ENCODE data around the gene ARG2. TPM values are rescaled to one million over a fixed set of nuclear protein-coding genes. Genes with fewer than 3 reads are reported as not detected.

Gene ARG2
- polyA plus RNA-seq, 1 donor (not counting 4 experiments of a cell fraction or from before 2014, with no cell fraction given): 8.2 TPM

GRCh38 chr14:67638642-67639041 is 18.9 kb downstream of the ARG2 start:
- TF ChIP-seq CTCF (optimal IDR thresholded peaks at IDR 0.05 in 1 of 3, IDR thresholded peaks at IDR 0.05 in 1 of 3, conservative IDR thresholded peaks at IDR 0.05 in 1 of 3; ENCODE audit: extremely low read depth in 1 of 3, insufficient read depth in 2 of 3, low read length in 3 of 3) (no peak), EZH2 (IDR thresholded peaks at IDR 0.05; ENCODE audit: low read length) (no peak)
- H3K9me3 ChIP-seq (ENCODE audit: control insufficient read depth, low read depth, low read length): no peaks in the 10 kb centered on the region
- H3K9me1 ChIP-seq (ENCODE audit: control insufficient read depth, extremely low read depth, insufficient read depth, low read length): no peaks in the 10 kb centered on the region
- FAIRE-seq (no peak), DNase-seq (ENCODE audit: low read depth, low spot score) (no peak)
- no peak overlapping the region for H3K27ac ChIP-seq (ENCODE audit: control insufficient read depth, insufficient read depth, low read length)
- H3K36me3 ChIP-seq (ENCODE audit: control insufficient read depth in 2 of 2, extremely low read depth in 1 of 2, insufficient read depth in 2 of 2, low read length in 2 of 2): peaks cover 0 to 3% of the 10 kb centered on the region in 2 experiments
- H3K4me2 ChIP-seq (ENCODE audit: control insufficient read depth, extremely low read depth, insufficient read depth, low read depth, low read length): no peak overlapping the region
- no peak overlapping the region for H2AFZ ChIP-seq (ENCODE audit: control insufficient read depth, low read length)
- no peaks in the 10 kb centered on the region for H3K79me2 ChIP-seq (ENCODE audit: control insufficient read depth, insufficient read depth, low read length)
- H3K4me1 ChIP-seq (ENCODE audit: control insufficient read depth, extremely low read depth, insufficient read depth, low read length): peaks cover 9% of the 10 kb centered on the region
- H3K9ac ChIP-seq (ENCODE audit: control insufficient read depth, extremely low read depth, insufficient read depth, low read length): no peak overlapping the region
- dilution Hi-C loops (cut with MboI; ENCODE audit: extremely low pct_ligation_motif_present, low sequenced_read_pairs): no loop called here
- H3K27me3 ChIP-seq (ENCODE audit: control insufficient read depth, extremely low read depth, insufficient read depth, low read length): no peaks in the 10 kb centered on the region
- H3K4me3 ChIP-seq (ENCODE audit: control insufficient read depth in 2 of 3, extremely low read depth in 1 of 3, insufficient read depth in 2 of 3, low read depth in 1 of 3, low read length in 3 of 3): no peak overlapping the region
- H4K20me1 ChIP-seq (ENCODE audit: control insufficient read depth, extremely low read depth, insufficient read depth, low read length): no peaks in the 10 kb centered on the region

- FAIRE-seq (no peak), DNase-seq (ENCODE audit: low read depth, low spot score) (no peak)
- Histone ChIP-seq H3K27ac (ENCODE audit: control insufficient read depth, insufficient read depth, low read length) (no peak overlapping the region), H3K36me3 (ENCODE audit: control insufficient read depth in 2 of 2, extremely low read depth in 1 of 2, insufficient read depth in 2 of 2, low read length in 2 of 2) (peaks cover 2 to 11% of the 10 kb centered on the region in 2 experiments), H2AFZ (ENCODE audit: control insufficient read depth, low read length) (no peak overlapping the region), H3K9me1 (ENCODE audit: control insufficient read depth, extremely low read depth, insufficient read depth, low read length) (no peaks in the 10 kb centered on the region), H3K27me3 (ENCODE audit: control insufficient read depth, extremely low read depth, insufficient read depth, low read length) (no peaks in the 10 kb centered on the region), H3K9me3 (ENCODE audit: control insufficient read depth, low read depth, low read length) (no peaks in the 10 kb centered on the region), H3K4me3 (ENCODE audit: control insufficient read depth in 2 of 3, extremely low read depth in 1 of 3, insufficient read depth in 2 of 3, low read depth in 1 of 3, low read length in 3 of 3) (no peak overlapping the region), H3K9ac (ENCODE audit: control insufficient read depth, extremely low read depth, insufficient read depth, low read length) (no peak overlapping the region), H3K79me2 (ENCODE audit: control insufficient read depth, insufficient read depth, low read length) (no peaks in the 10 kb centered on the region), H3K4me2 (ENCODE audit: control insufficient read depth, extremely low read depth, insufficient read depth, low read depth, low read length) (no peak overlapping the region), H3K4me1 (ENCODE audit: control insufficient read depth, extremely low read depth, insufficient read depth, low read length) (peaks cover 2% of the 10 kb centered on the region), H4K20me1 (ENCODE audit: control insufficient read depth, extremely low read depth, insufficient read depth, low read length) (no peaks in the 10 kb centered on the region)
- dilution Hi-C loops (cut with MboI; ENCODE audit: extremely low pct_ligation_motif_present, low sequenced_read_pairs): no loop called here
- TF ChIP-seq CTCF (optimal IDR thresholded peaks at IDR 0.05 in 1 of 3, IDR thresholded peaks at IDR 0.05 in 1 of 3, conservative IDR thresholded peaks at IDR 0.05 in 1 of 3; ENCODE audit: extremely low read depth in 1 of 3, insufficient read depth in 2 of 3, low read length in 3 of 3) (no peak), EZH2 (IDR thresholded peaks at IDR 0.05; ENCODE audit: low read length) (no peak)
These were observed 21.8 kb downstream of the ARG2 start for GRCh38 chr14:67641480-67641879.

Data from keratinocyte (primary cell).